ENCODE data around the gene SLC35A1.

Gene SLC35A1

DNA sequence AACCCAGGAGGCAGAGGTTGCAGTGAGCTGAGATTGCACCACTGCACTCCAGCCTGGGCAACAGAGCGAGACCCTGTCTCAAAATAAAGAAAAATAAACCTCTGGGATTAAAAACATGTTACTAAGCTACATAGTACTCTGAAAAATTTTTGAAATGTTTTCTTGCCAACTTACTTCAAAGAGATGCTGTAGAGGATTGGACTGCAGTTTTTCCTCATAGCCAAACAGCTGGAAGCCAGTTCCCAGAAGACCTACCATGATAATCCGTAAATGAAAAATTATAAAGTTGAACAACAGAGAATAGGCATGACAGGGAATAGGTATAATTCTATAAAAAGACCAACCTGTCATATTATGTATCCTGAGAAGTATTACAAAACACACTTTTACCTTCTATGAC lies 69.0 kb downstream of the SLC35A1 start:
- Histone ChIP-seq H2BK5ac (ENCODE audit: low read depth, low read length, poor library complexity) (no peak overlapping the region), H2AFZ (ENCODE audit: insufficient read depth, low read length, poor library complexity) (no peak overlapping the region)

DNA sequence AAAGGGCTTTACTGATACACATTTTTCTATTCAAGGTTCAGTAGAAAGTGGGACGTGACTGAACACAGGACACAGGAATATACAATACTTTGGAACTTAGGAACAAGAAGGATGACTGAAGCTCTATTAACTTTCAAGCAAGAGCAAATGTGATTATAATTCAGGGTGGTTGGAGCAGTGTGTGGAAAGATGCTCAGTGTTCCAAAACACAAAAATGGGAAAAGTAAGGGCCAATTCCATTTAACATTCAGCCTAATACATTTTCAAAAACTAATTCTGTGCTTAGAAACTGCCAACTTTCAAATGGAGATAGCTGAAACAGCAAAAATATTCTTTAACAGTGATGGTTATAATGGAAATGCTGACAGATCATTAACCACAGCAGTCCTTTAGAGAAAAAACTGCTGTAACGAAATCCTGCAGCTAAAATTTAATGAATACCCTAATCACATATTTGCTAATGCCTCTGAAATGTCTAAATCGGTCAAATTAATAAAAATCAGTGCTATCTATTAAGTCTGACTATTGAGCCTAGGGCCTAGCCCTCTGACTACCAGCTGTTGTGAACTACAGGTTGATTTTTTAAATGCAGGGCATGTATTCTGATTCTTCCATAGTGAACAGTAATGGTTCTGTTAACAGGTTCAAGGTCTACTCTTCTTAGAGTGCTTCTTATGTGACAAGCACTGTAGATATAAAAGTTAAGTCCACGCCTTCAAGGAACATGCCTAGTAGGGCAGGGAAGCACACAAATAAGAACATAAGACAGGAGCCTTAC lies 71.1 kb downstream of the SLC35A1 start:
- no peak overlapping the region for H2BK120ac ChIP-seq (ENCODE audit: insufficient read depth, low read length, poor library complexity)
- no peak overlapping the region for H3K14ac ChIP-seq (ENCODE audit: low read length)
- H2AK5ac ChIP-seq (ENCODE audit: low read length) = no peak overlapping the region
- no peaks in the 10 kb centered on the region for H3K9me3 ChIP-seq (ENCODE audit: insufficient read depth, low read depth, low read length)
- no peak overlapping the region for H3K18ac ChIP-seq (ENCODE audit: low read length)
- H2BK5ac ChIP-seq (ENCODE audit: low read depth, low read length, poor library complexity) = no peak overlapping the region
- H3K27me3 ChIP-seq (ENCODE audit: insufficient read depth, low read length) = no peaks in the 10 kb centered on the region
- no peaks in the 10 kb centered on the region for H3K79me2 ChIP-seq (ENCODE audit: control insufficient read depth, insufficient read depth, low read length, poor library complexity)
- H2BK12ac ChIP-seq (ENCODE audit: low read length) = no peak overlapping the region
- DNase-seq = no peak
- H2AFZ ChIP-seq (ENCODE audit: insufficient read depth, low read length, poor library complexity) = no peak overlapping the region
- no peak overlapping the region for H3K4ac ChIP-seq (ENCODE audit: low read depth, low read length)
- no peak overlapping the region for H3K4me3 ChIP-seq (ENCODE audit: low read depth, low read length)
- no peak overlapping the region for H4K91ac ChIP-seq (ENCODE audit: low read depth, low read length)
- no peak overlapping the region for H3K9ac ChIP-seq (ENCODE audit: low read length)
- no peak overlapping the region for H4K12ac ChIP-seq (ENCODE audit: low read depth, low read length)
- H3K27ac ChIP-seq (ENCODE audit: low read depth, low read length) = no peak overlapping the region
- no peak overlapping the region for H3K23ac ChIP-seq (ENCODE audit: low read length)
- H3K4me2 ChIP-seq (ENCODE audit: low read length) = no peak overlapping the region
- H3K36me3 ChIP-seq (ENCODE audit: control insufficient read depth in 1 of 2, insufficient read depth in 2 of 2, low read length in 2 of 2) = peaks cover 18 to 27% of the 10 kb centered on the region in 2 experiments
- no CpG with 5 or more reads among the region's 4 CpGs for WGBS (ENCODE audit: extremely low coverage, insufficient coverage, insufficient read length)
- no peaks in the 10 kb centered on the region for H3K79me1 ChIP-seq (ENCODE audit: low read length)
- H3K4me1 ChIP-seq (ENCODE audit: control insufficient read depth in 1 of 2, insufficient read depth in 2 of 2, low read length in 2 of 2) = no peaks in the 10 kb centered on the region
- no peak overlapping the region for H4K8ac ChIP-seq (ENCODE audit: low read depth, low read length)

More for the DNA sequence above, 69.0 kb downstream of the SLC35A1 start:
- Histone ChIP-seq H3K18ac (ENCODE audit: low read length) (no peak overlapping the region), H4K12ac (ENCODE audit: low read depth, low read length) (no peak overlapping the region), H3K14ac (ENCODE audit: low read length) (no peak overlapping the region), H3K4me3 (ENCODE audit: low read depth, low read length) (no peak overlapping the region), H3K9me3 (ENCODE audit: insufficient read depth, low read depth, low read length) (no peaks in the 10 kb centered on the region), H4K8ac (ENCODE audit: low read depth, low read length) (no peak overlapping the region), H3K79me2 (ENCODE audit: control insufficient read depth, insufficient read depth, low read length, poor library complexity) (no peaks in the 10 kb centered on the region), H2BK12ac (ENCODE audit: low read length) (no peak overlapping the region), H2AK5ac (ENCODE audit: low read length) (no peak overlapping the region), H3K79me1 (ENCODE audit: low read length) (no peaks in the 10 kb centered on the region), H3K27me3 (ENCODE audit: insufficient read depth, low read length) (no peaks in the 10 kb centered on the region), H3K4me2 (ENCODE audit: low read length) (no peak overlapping the region), H3K4me1 (ENCODE audit: control insufficient read depth in 1 of 2, insufficient read depth in 2 of 2, low read length in 2 of 2) (no peaks in the 10 kb centered on the region), H3K23ac (ENCODE audit: low read length) (no peak overlapping the region), H3K9ac (ENCODE audit: low read length) (no peak overlapping the region), H3K27ac (ENCODE audit: low read depth, low read length) (no peak overlapping the region), H3K4ac (ENCODE audit: low read depth, low read length) (no peak overlapping the region), H3K36me3 (ENCODE audit: control insufficient read depth in 1 of 2, insufficient read depth in 2 of 2, low read length in 2 of 2) (peaks cover 18 to 26% of the 10 kb centered on the region in 2 experiments), H4K91ac (ENCODE audit: low read depth, low read length) (no peak overlapping the region), H2BK120ac (ENCODE audit: insufficient read depth, low read length, poor library complexity) (no peak overlapping the region)
- peak in 1 of 2 donors; percentile 17 for DNase-seq
- WGBS (ENCODE audit: extremely low coverage, insufficient coverage, insufficient read length) = no CpG with 5 or more reads among the region's 2 CpGs

DNA sequence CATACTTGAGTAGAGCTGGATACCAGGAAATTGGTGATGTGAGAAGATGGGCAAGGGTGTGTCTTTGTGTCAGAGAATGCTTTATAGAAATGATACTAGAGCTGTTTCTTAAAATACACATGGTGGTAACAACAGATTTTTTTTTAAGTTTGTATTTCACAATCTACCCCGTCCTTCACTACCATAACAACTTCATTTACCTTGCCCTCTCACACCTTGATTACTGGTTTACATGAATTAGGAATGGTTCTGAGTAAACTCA lies 71.6 kb downstream of the SLC35A1 start:
- Histone ChIP-seq H3K27ac (ENCODE audit: low read depth, low read length) (no peak overlapping the region), H3K9me3 (ENCODE audit: insufficient read depth, low read depth, low read length) (no peaks in the 10 kb centered on the region), H2BK12ac (ENCODE audit: low read length) (no peak overlapping the region), H2BK5ac (ENCODE audit: low read depth, low read length, poor library complexity) (no peak overlapping the region), H2AFZ (ENCODE audit: insufficient read depth, low read length, poor library complexity) (no peak overlapping the region), H4K91ac (ENCODE audit: low read depth, low read length) (no peak overlapping the region), H3K4me3 (ENCODE audit: low read depth, low read length) (no peak overlapping the region), H3K4me2 (ENCODE audit: low read length) (no peak overlapping the region), H2AK5ac (ENCODE audit: low read length) (no peak overlapping the region), H4K8ac (ENCODE audit: low read depth, low read length) (no peak overlapping the region), H3K79me1 (ENCODE audit: low read length) (no peaks in the 10 kb centered on the region), H3K14ac (ENCODE audit: low read length) (no peak overlapping the region), H3K23ac (ENCODE audit: low read length) (no peak overlapping the region), H3K36me3 (ENCODE audit: control insufficient read depth in 1 of 2, insufficient read depth in 2 of 2, low read length in 2 of 2) (peaks cover 21 to 26% of the 10 kb centered on the region in 2 experiments), H3K9ac (ENCODE audit: low read length) (no peak overlapping the region), H3K27me3 (ENCODE audit: insufficient read depth, low read length) (no peaks in the 10 kb centered on the region), H4K12ac (ENCODE audit: low read depth, low read length) (no peak overlapping the region), H3K18ac (ENCODE audit: low read length) (no peak overlapping the region), H3K4me1 (ENCODE audit: control insufficient read depth in 1 of 2, insufficient read depth in 2 of 2, low read length in 2 of 2) (no peaks in the 10 kb centered on the region), H2BK120ac (ENCODE audit: insufficient read depth, low read length, poor library complexity) (no peak overlapping the region), H3K79me2 (ENCODE audit: control insufficient read depth, insufficient read depth, low read length, poor library complexity) (no peaks in the 10 kb centered on the region), H3K4ac (ENCODE audit: low read depth, low read length) (no peak overlapping the region)
- no peak for DNase-seq
- WGBS (ENCODE audit: extremely low coverage, insufficient coverage, insufficient read length) = no CpG with 5 or more reads among the region's 1 CpG

DNA sequence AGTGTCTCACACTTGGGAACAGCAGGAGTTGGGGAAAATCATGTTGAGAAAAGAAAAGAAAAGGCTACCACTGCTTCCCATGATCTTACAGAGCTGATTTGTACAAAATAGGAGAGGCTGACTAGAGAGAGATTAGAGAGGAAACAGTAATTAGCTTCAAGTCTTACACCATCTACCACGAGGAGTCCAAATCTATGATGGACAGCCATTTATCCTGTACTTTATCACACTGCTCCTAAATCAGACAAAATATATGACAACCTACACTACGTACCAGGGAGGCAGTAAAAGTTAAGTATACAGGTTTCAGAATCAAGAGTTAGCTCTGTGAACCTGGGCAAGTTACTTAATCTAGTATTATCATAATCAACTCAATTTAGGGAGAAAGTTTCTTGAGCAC lies 79.0 kb downstream of the SLC35A1 start:
- Histone ChIP-seq H3K27me3 (ENCODE audit: insufficient read depth, low read length) (no peaks in the 10 kb centered on the region), H2BK12ac (ENCODE audit: low read length) (no peak overlapping the region)
- WGBS (ENCODE audit: extremely low coverage, insufficient coverage, insufficient read length) = no CpG with 5 or more reads among the region's 2 CpGs

More for the DNA sequence above, 79.0 kb downstream of the SLC35A1 start:
- no peaks in the 10 kb centered on the region for H3K4me1 ChIP-seq (ENCODE audit: control insufficient read depth in 1 of 2, insufficient read depth in 2 of 2, low read length in 2 of 2)
- H3K27ac ChIP-seq (ENCODE audit: low read depth, low read length) = peak overlapping the region; percentile 57
- no peak overlapping the region for H3K4me3 ChIP-seq (ENCODE audit: low read depth, low read length)
- H4K8ac ChIP-seq (ENCODE audit: low read depth, low read length) = no peak overlapping the region
- H3K79me2 ChIP-seq (ENCODE audit: control insufficient read depth, insufficient read depth, low read length, poor library complexity) = no peaks in the 10 kb centered on the region
- H2AK5ac ChIP-seq (ENCODE audit: low read length) = no peak overlapping the region
- H2BK120ac ChIP-seq (ENCODE audit: insufficient read depth, low read length, poor library complexity) = no peak overlapping the region
- no peaks in the 10 kb centered on the region for H3K79me1 ChIP-seq (ENCODE audit: low read length)
- no peak overlapping the region for H3K23ac ChIP-seq (ENCODE audit: low read length)
- DNase-seq = no peak
- no peak overlapping the region for H3K14ac ChIP-seq (ENCODE audit: low read length)
- no peak overlapping the region for H2BK5ac ChIP-seq (ENCODE audit: low read depth, low read length, poor library complexity)
- no peak overlapping the region for H2AFZ ChIP-seq (ENCODE audit: insufficient read depth, low read length, poor library complexity)
- no peak overlapping the region for H3K18ac ChIP-seq (ENCODE audit: low read length)
- no peak overlapping the region for H3K4me2 ChIP-seq (ENCODE audit: low read length)
- H3K9ac ChIP-seq (ENCODE audit: low read length) = no peak overlapping the region
- no peak overlapping the region for H4K12ac ChIP-seq (ENCODE audit: low read depth, low read length)
- H3K36me3 ChIP-seq (ENCODE audit: control insufficient read depth in 1 of 2, insufficient read depth in 2 of 2, low read length in 2 of 2) = peaks cover 13 to 15% of the 10 kb centered on the region in 2 experiments
- H4K91ac ChIP-seq (ENCODE audit: low read depth, low read length) = no peak overlapping the region
- H3K9me3 ChIP-seq (ENCODE audit: insufficient read depth, low read depth, low read length) = no peaks in the 10 kb centered on the region
- H3K4ac ChIP-seq (ENCODE audit: low read depth, low read length) = no peak overlapping the region
